ENCODE measurements around the gene FOXF2.
A peak's percentile ranks its signal among the peaks of the same experiment; 100 is the strongest.

DNA sequence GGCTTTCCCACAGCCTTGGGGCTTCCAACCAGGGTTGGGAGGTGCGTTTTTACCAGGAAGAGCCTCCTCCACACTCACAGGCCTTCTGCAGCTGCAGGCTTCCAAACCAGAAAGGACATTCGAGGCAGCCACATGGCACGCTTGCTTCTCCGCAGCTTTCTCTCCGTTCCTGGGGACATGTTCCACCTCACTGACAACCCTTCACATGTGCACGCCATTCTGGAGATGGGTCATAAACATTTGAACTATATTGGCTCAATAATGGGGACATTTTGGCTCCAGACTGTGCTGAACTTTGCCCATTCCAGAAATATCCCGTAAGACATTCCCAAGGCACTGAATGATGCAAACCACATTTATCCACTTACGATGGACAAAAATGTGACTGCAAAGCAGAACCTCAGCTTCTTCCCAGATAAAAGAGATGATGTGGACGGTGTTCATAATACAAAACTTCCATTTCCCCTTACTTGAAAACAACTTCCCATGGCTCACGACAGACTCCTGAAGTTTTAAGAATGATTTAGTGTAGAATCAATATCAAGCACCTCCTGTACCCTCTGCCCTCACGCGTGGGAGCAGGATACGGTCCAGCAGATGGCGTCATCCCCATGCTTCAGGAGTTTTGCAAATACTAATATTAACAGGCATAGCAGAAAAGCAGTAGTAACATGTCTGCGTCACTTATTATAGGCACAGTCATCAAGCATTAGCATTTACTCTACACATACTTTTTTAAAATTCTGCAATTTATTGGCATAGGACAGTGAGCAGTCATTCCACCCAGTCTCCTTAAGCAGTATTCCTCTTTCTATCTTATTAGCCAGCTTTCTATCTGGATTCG is 25.4 kb upstream of the FOXF2 start:
- TF ChIP-seq, protein P1, sequence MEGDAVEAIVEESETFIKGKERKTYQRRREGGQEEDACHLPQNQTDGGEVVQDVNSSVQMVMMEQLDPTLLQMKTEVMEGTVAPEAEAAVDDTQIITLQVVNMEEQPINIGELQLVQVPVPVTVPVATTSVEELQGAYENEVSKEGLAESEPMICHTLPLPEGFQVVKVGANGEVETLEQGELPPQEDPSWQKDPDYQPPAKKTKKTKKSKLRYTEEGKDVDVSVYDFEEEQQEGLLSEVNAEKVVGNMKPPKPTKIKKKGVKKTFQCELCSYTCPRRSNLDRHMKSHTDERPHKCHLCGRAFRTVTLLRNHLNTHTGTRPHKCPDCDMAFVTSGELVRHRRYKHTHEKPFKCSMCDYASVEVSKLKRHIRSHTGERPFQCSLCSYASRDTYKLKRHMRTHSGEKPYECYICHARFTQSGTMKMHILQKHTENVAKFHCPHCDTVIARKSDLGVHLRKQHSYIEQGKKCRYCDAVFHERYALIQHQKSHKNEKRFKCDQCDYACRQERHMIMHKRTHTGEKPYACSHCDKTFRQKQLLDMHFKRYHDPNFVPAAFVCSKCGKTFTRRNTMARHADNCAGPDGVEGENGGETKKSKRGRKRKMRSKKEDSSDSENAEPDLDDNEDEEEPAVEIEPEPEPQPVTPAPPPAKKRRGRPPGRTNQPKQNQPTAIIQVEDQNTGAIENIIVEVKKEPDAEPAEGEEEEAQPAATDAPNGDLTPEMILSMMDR (IDR thresholded peaks at IDR 0.05; ENCODE audit: insufficient read depth, low read depth, low read length): peak; percentile 9
- TF ChIP-seq EZH2 (IDR thresholded peaks at IDR 0.05; ENCODE audit: insufficient read depth, low read length): no peak
